HFFc6 (cell line): ENCODE results near the gene SYT2. TPM values are rescaled to one million over a fixed set of nuclear protein-coding genes. Genes with fewer than 3 reads are reported as not detected.
"Not testable (repeated sequence)": the region's sequence is repeated elsewhere in the genome, so short reads cannot be mapped to it uniquely, and the experiment has no call there.

ENCODE experiments used
- DNase-seq: peaks from one replicate; pipeline ENCODE4 v3.0.0-alpha.2; 2018
- H3K27ac Mint-ChIP-seq: 2 replicates; pipeline ENCODE4 v1.8.0; 2020; ENCODE audit warnings: mild to moderate bottlenecking, mixed read lengths
- H3K27me3 Mint-ChIP-seq: 2 replicates; pipeline ENCODE4 v1.8.0; 2021; ENCODE audit warnings: mild to moderate bottlenecking, moderate library complexity, mixed read lengths; ENCODE audit not compliant: insufficient read depth
- H3K36me3 Mint-ChIP-seq: 2 replicates; pipeline ENCODE4 v1.8.0; 2021; ENCODE audit warnings: low read depth, mixed read lengths
- H3K4me1 Mint-ChIP-seq: 2 replicates; pipeline ENCODE4 v1.8.0; 2020; ENCODE audit warnings: low read depth, mixed read lengths
- H3K4me3 Mint-ChIP-seq: 2 replicates; pipeline ENCODE4 v1.8.0; 2020; ENCODE audit warnings: mild to moderate bottlenecking, moderate library complexity, mixed read lengths
- H3K9me3 Mint-ChIP-seq: 2 replicates; pipeline ENCODE4 v1.8.0; 2020; ENCODE audit warnings: mild to moderate bottlenecking, mixed read lengths
- total RNA-seq, 6 experiments: library from RNA; stranded (reverse); fragmentation: NEBNext Ultra II Directional; extraction: Animal tissue kit (Norgen Biotek cat#: 25700); gene quantifications; 2 replicates in 1 of 6; 3 replicates in 5 of 6; pipeline ENCODE4 v1.2.3, GENCODE V29; 2021
- TF ChIP-seq, protein P1 (sequence below): fragments of 200-600 bp; sonication (generic); IDR thresholded peaks from 2 replicates; pipeline ENCODE4 v1.5.0; 2021; ENCODE audit warnings: antibody characterized with exemption, mild to moderate bottlenecking

SYT2 gene
- total RNA-seq, 6 experiments from 2014 or later: 0.03 TPM; not detected in 5

DNA sequence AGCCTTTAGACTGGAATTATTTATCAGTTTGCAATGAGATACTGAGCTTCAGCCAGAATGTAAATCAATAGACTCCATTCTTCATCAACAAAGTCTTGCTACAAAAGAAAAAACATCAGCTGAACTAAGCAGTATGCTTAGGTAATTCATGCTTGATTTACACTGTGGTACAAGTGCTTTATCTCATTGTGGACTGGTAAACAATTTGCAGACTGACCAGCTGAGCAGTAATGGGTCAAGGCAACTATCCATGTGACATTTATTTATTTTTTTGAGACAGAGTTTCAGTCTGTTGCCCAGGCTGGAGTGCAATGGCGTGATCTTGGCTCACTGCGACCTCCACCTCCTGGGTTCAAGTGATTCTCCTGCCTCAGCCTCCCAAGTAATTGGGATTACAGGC is 39.8 kb upstream of the SYT2 start:
- H3K9me3 Mint-ChIP-seq: no peaks in the 10 kb centered on the region
- H3K4me3 Mint-ChIP-seq: no peak overlapping the region
- no peak for DNase-seq
- no peaks in the 10 kb centered on the region for H3K4me1 Mint-ChIP-seq
- no peak overlapping the region for H3K27ac Mint-ChIP-seq
- peaks cover 2% of the 10 kb centered on the region; the same call in 1 of the 2 replicates for H3K27me3 Mint-ChIP-seq
- peaks cover 51% of the 10 kb centered on the region for H3K36me3 Mint-ChIP-seq
- TF ChIP-seq, protein P1, sequence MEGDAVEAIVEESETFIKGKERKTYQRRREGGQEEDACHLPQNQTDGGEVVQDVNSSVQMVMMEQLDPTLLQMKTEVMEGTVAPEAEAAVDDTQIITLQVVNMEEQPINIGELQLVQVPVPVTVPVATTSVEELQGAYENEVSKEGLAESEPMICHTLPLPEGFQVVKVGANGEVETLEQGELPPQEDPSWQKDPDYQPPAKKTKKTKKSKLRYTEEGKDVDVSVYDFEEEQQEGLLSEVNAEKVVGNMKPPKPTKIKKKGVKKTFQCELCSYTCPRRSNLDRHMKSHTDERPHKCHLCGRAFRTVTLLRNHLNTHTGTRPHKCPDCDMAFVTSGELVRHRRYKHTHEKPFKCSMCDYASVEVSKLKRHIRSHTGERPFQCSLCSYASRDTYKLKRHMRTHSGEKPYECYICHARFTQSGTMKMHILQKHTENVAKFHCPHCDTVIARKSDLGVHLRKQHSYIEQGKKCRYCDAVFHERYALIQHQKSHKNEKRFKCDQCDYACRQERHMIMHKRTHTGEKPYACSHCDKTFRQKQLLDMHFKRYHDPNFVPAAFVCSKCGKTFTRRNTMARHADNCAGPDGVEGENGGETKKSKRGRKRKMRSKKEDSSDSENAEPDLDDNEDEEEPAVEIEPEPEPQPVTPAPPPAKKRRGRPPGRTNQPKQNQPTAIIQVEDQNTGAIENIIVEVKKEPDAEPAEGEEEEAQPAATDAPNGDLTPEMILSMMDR: no peak

DNA sequence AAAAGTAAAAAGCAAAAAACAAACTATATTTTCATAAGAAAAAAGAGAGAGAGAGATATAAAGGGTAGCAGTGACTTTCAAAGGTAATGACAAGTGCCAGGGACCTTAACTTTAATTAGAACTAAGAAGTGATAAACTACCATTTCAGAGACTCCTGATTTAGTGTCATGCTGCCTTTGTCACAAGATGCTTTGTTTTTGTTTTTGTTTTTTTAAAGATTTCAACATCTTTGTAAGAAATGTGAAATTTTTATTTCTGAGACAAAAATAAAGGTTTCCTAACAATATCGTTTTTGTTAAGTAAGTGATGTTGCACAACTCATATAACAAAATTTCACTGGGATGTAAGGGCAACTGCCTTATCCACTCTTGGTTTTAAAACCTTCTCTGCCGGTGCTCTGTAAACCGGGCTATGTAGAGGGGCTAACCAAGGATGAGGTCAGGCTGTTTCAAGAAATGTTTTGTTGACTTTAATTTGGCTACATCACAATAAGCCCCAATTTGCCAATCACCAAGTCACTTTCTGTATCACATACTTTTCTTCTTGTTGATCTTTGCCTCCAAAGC is 35.2 kb upstream of the SYT2 start:
- H3K27ac Mint-ChIP-seq: no peak overlapping the region
- DNase-seq: no peak
- no peaks in the 10 kb centered on the region for H3K9me3 Mint-ChIP-seq
- peaks cover 47% of the 10 kb centered on the region for H3K36me3 Mint-ChIP-seq
- H3K27me3 Mint-ChIP-seq: no peaks in the 10 kb centered on the region; the same call in 1 of the 2 replicates
- no peak overlapping the region for H3K4me3 Mint-ChIP-seq
- no peaks in the 10 kb centered on the region for H3K4me1 Mint-ChIP-seq
- TF ChIP-seq, protein P1: no peak

DNA sequence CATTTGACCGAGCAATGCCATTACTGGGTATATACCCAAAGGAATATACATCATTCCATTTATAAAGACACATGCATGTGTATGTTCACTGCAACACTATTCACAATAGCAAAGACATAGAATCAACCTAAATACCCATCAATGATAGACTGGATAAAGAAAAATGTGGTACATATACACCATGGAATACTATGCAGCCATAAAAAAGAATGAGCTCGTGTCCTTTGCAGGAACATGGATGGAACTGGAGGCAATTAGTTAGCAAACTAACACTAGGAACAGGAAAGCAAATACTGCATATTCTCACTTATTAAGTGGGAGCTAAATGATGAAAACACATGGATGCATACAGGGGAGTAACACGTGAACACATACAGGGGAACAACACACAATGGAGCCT is 34.5 kb upstream of the SYT2 start:
- H3K9me3 Mint-ChIP-seq, H3K27ac Mint-ChIP-seq, H3K4me3 Mint-ChIP-seq, H3K4me1 Mint-ChIP-seq, DNase-seq, H3K27me3 Mint-ChIP-seq: not testable (repeated sequence)
- peaks cover 47% of the 10 kb centered on the region for H3K36me3 Mint-ChIP-seq

DNA sequence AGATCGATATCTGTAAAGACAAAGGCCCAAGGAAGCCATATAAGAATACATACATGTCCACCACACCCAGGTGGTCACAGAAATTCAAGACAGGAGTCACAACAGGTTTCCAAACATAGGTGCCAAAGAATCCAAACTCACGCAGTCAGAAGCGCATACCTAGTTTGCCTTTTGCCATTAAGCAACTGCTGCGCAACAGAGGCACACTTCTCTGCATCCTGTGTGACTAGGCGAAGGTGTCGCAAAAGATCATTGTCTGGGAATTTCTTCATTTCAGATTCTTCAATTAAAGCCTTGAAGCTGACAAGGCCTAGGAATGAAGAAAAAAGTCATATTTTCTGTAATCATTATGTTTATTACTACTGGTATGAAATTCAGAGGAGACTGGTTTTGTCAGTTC is 32.2 kb upstream of the SYT2 start:
- Mint-ChIP-seq H3K4me1 (no peaks in the 10 kb centered on the region), H3K4me3 (no peak overlapping the region), H3K27ac (no peak overlapping the region), H3K9me3 (no peaks in the 10 kb centered on the region), H3K36me3 (peaks cover 39% of the 10 kb centered on the region), H3K27me3 (no peaks in the 10 kb centered on the region; the same call in 1 of the 2 replicates)
- DNase-seq: no peak
- TF ChIP-seq, protein P1: no peak

DNA sequence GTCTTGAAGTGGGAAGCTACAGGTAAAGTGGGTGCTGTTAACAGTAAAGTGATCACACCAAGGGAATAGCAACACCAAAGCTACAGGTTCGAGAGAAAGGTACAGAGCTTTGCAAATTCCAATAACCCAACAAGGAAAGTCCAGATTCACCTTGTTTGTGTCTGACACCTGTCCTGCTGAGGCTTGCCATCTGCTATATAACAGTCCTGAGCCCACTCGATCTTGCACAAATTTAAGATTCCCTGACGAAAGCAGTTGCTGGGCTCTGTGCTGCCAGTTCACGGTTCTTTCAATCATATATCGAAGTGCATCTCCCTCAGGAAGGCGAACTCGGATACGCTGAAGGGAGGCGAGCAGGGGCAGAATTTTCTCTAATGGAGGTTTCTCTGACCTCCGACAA is 23.0 kb upstream of the SYT2 start:
- Mint-ChIP-seq H3K4me3 (no peak overlapping the region), H3K27ac (no peak overlapping the region), H3K4me1 (no peaks in the 10 kb centered on the region), H3K9me3 (no peaks in the 10 kb centered on the region), H3K27me3 (no peaks in the 10 kb centered on the region), H3K36me3 (peaks cover 55% of the 10 kb centered on the region)
- no peak for DNase-seq
- TF ChIP-seq, protein P1: no peak

DNA sequence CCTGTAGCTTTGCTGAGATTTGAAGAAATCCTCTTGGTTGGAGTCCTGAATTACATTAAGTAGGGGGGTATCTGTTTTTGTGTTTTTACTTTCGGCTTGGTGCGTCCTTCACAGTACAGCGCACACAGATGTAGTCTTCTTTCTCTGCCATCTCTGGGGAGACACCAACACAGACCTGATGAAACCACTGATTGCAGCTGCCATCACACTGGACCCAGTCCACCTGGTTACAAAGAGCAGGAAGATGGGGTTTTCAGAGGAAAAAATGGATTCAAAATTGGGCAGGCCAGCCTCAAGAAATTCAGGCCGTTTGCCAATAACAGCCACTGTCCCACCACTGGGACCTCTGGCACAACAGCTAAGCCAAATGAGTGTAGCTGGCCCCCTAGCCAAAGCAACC is 18.7 kb upstream of the SYT2 start:
- Mint-ChIP-seq H3K4me3 (no peak overlapping the region), H3K27me3 (no peaks in the 10 kb centered on the region; the same call in 1 of the 2 replicates), H3K9me3 (no peaks in the 10 kb centered on the region), H3K36me3 (peaks cover 43% of the 10 kb centered on the region), H3K27ac (no peak overlapping the region), H3K4me1 (no peaks in the 10 kb centered on the region)
- DNase-seq: no peak
- TF ChIP-seq, protein P1: no peak
